ENCODE data around the gene PCBP3.

The PCBP3 gene

DNA sequence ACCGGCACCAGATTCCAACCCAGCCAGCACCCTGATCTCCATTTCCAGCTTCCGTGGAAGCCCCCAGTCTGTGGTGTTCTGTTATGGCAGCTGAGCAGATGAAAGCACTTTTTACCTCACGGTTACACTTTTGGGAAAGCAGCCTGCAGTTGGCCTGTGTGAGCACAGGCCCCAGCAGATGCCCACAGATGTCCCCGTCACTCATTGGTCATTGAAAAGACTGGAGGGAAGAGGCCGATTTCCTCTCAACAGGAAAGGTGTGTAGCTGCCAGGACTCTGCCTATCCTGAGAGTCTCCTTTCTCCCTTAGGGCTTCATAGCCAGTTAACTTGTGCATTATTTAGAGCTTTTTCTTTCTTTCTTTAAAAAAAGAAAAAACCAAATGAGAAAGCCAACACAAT, 123.0 kb downstream of the PCBP3 start:
- TF ChIP-seq, protein P1, sequence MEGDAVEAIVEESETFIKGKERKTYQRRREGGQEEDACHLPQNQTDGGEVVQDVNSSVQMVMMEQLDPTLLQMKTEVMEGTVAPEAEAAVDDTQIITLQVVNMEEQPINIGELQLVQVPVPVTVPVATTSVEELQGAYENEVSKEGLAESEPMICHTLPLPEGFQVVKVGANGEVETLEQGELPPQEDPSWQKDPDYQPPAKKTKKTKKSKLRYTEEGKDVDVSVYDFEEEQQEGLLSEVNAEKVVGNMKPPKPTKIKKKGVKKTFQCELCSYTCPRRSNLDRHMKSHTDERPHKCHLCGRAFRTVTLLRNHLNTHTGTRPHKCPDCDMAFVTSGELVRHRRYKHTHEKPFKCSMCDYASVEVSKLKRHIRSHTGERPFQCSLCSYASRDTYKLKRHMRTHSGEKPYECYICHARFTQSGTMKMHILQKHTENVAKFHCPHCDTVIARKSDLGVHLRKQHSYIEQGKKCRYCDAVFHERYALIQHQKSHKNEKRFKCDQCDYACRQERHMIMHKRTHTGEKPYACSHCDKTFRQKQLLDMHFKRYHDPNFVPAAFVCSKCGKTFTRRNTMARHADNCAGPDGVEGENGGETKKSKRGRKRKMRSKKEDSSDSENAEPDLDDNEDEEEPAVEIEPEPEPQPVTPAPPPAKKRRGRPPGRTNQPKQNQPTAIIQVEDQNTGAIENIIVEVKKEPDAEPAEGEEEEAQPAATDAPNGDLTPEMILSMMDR (IDR thresholded peaks at IDR 0.05), result no peak

DNA sequence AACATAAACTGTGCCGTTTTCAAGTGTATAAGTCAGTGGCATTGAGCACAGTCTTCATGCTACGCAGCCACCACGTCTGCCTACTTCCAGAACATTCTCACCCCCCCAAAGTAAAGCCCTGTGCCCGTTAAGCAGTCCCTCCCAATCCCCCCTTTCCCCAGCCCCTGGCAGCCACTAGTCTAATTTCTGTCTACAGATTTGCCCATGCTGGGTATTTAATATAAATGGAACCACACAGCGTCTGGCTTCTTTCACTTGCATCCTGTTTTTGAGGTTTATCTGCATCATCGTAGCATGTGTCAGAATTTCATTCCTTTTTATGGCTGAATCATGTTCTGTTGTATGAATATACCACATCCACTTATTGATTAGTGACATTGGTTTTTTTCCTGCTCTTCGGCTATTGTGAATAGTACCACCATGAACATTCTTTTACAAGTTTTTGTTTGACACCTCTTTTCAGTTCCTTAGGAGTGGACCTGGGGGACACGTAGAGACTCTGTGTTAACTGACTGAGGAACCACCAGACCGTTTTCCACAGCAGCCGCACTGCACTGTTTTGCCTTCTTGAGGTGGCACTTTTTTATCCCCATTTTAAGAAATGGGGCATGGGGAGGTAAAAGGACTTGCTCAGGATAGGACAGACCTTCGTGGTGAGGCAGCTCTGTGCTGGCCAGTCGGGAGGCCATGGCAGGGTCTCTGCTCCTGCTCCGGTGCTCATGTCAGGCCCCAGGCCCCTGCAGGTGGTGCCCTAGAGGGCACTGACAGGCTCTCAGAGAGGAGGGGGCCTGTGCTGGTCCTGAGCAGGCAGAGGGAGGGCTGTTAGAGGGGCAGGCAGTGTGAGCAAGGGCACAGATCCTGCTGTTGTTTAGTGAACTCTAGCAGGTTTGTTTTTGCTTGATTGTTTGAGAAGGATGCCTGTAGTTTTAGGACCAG, 123.8 kb downstream of the PCBP3 start:
- TF ChIP-seq, protein P1 (IDR thresholded peaks at IDR 0.05), result no peak

DNA sequence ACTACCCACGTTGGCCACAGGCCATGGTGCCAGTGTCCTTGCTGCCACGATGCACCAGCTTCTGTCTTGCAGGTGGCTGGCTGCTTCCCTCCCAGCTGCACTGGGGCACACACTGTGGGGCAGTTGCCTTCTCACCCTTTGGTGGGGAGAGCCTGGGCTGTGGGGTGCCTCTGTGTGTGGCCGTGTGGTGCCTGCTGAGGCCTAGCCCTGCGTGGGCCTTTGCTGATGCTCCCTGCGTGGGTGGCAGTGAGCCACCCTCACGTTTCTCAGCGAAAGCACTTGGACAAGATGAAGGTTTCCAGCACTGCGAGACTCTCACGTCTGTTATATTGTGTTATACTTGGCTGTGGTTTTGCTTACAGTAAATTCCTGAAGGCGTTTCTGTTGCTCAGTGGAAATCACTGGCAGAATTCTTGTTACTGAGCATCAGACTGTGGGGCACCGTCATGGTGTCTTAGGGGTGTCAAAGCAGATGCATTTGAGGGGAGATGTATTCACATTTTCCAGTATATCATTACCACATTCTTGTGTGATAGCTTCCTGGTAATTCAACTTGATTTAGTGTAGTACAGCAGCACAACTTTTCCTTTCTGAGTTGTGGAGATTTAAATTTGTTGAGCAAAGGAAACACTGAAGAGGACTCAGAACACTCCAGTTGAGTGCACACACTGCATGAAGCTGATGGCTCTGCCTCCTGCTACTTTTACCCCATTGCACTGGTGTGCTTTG, 124.7 kb downstream of the PCBP3 start:
- TF ChIP-seq, protein P1 (IDR thresholded peaks at IDR 0.05), result no peak

DNA sequence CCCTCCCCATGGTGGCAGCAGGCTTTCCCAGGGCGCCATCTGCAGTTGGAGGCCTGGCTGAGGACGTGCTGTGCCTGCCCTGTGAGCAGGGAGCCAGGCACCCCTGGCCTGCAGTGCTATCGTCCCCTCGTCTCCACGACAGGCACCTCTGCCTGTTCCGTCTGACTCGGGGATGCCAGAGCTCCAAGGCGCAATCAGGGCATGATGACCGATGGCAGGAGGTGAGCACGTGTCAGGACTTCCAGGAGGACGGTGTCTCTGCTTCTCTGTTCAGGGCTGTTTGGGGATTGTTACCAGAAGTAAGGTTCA, 125.2 kb downstream of the PCBP3 start:
- TF ChIP-seq, protein P1 (IDR thresholded peaks at IDR 0.05), result peak; percentile 20; the same call in 1 of the 2 replicates

DNA sequence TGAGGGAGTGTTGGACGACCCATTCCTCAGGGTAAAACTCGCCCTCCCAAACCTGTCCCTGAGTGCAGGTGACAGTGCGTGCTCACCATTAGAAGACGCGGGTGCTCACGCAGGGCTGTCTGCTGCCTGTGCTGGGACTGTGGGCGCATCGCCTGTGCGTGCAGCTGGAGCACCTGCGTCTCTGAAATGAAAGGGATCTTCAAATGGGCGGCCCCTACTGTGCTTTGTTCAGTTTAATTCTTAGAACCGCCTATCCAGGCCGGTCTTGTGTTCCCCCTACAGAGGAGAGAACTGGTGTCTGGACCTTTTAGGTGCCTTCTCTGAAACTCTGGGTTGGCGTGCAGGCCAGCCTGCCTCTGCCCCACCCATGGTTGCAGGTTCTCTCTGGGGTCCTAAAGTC, 125.8 kb downstream of the PCBP3 start:
- TF ChIP-seq, protein P1 (IDR thresholded peaks at IDR 0.05), result no peak

DNA sequence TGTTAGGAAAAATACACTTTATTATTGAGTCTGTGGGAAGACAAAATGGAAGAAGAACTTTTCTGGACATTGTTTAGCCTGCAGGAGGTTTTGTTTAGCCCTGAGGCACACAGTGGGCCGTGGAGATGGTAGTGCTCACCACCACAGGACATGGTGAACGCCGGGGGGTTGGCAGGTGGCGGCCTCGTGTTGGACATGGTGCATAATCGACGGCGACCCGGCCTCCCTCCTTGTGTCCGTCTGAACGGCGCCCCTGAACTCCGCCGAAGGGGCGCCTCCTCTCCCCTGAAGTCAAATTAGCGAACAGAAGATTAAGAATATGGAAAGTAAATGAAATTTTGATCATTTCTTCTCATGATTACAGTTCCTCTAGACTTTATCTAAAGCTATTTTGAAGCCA, 126.4 kb downstream of the PCBP3 start:
- TF ChIP-seq, protein P1 (IDR thresholded peaks at IDR 0.05), result no peak

DNA sequence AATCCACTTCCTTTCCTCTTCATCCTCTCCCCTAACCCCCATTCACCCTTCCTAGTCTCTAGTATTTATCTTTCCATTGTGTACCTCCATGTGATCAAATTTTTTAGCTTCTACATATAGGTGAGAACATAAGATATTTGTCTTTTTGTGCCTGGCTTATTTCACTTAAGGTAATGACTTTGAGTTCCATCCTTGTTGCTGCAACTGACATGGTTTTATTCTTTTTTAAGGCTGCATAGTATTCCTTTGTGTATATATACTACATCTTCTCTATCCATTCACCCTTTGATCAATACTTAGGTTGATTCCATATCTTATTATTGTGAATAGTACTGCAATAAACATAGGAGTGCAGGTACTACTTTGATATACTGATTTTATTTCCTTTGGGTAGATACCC, 128.7 kb downstream of the PCBP3 start:
- TF ChIP-seq, protein P1 (IDR thresholded peaks at IDR 0.05), result no peak

Data from LNCAP (cell line).